ENCODE data around the gene UAP1L1.

Gene UAP1L1

DNA sequence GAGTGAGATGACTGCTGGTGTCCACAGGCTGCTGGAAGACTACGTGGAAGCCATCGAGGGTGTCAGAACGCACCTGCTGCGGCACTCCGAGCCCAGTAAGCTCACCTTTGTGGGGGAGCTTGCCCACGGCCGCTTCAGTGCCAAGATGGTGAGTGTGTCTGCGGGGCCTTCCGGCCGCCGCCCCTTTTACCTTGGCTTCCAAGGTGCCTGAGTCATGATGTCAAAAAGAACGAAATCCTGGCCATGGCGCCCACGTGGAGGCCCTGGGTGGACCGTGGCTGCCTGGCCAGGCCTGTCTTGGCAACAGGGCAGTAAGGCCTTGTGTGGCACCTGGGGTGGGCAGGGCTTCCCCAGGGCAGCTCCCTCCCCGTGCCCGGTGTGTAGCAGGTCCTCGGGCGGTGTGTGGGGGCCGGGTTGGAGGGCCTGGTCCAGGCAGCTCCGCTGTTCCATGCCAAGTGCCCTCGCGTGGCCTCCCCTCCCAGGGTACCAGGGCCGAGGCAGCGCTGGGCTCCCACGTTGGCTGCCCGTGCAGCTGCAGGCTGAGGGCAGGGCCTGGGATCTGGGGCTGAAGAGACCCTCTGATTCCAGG, 29.4 kb downstream of the UAP1L1 start:
- Histone ChIP-seq H3K36me3 (ENCODE audit: insufficient read depth) (no peaks in the 10 kb centered on the region), H4K20me1 (ENCODE audit: insufficient read depth) (no peaks in the 10 kb centered on the region), H3K79me2 (ENCODE audit: insufficient read depth, low read depth) (no peaks in the 10 kb centered on the region), H3K27ac (no peak overlapping the region), H3K4me3 (IDR thresholded peaks at IDR 0.05; ENCODE audit: insufficient read depth, low read depth, low read length) (no peak overlapping the region), H3K4me1 (ENCODE audit: low read depth, poor library complexity, severe bottlenecking) (no peaks in the 10 kb centered on the region), H3K27me3 (ENCODE audit: insufficient read depth, low read depth) (no peaks in the 10 kb centered on the region), H3K9ac (no peak overlapping the region), H3K4me2 (no peak overlapping the region), H2AFZ (ENCODE audit: low read depth) (no peak overlapping the region)
- TF ChIP-seq, protein P1, sequence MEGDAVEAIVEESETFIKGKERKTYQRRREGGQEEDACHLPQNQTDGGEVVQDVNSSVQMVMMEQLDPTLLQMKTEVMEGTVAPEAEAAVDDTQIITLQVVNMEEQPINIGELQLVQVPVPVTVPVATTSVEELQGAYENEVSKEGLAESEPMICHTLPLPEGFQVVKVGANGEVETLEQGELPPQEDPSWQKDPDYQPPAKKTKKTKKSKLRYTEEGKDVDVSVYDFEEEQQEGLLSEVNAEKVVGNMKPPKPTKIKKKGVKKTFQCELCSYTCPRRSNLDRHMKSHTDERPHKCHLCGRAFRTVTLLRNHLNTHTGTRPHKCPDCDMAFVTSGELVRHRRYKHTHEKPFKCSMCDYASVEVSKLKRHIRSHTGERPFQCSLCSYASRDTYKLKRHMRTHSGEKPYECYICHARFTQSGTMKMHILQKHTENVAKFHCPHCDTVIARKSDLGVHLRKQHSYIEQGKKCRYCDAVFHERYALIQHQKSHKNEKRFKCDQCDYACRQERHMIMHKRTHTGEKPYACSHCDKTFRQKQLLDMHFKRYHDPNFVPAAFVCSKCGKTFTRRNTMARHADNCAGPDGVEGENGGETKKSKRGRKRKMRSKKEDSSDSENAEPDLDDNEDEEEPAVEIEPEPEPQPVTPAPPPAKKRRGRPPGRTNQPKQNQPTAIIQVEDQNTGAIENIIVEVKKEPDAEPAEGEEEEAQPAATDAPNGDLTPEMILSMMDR (conservative IDR thresholded peaks at IDR 0.05; ENCODE audit: low read depth, low read length) = no peak

DNA sequence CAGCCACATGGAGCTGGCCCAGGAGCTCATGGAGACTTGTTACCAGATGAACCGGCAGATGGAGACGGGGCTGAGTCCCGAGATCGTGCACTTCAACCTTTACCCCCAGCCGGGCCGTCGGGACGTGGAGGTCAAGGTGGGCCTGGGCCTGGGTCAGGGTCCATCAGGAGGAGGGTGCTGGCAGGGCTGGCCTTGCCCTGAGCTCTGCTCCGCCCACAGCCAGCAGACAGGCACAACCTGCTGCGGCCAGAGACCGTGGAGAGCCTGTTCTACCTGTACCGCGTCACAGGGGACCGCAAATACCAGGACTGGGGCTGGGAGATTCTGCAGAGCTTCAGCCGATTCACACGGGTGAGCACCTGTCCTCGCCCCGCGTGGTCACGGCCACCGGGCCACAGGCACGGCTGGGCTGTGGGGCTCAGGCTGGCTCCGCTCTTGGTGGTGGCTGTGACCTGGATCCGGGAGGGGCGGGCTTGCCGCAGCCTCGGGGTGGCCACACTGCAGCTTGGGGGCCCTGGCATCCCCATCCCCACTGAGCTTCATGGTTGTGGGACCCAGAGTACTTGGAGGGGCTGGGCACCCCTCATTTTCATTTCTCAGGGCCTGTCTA, 30.1 kb downstream of the UAP1L1 start:
- H2AFZ ChIP-seq (ENCODE audit: low read depth) = no peak overlapping the region
- H3K79me2 ChIP-seq (ENCODE audit: insufficient read depth, low read depth) = no peaks in the 10 kb centered on the region
- TF ChIP-seq, protein P1 (conservative IDR thresholded peaks at IDR 0.05; ENCODE audit: low read depth, low read length) = no peak
- no peak overlapping the region for H3K27ac ChIP-seq
- no peaks in the 10 kb centered on the region for H3K36me3 ChIP-seq (ENCODE audit: insufficient read depth)
- no peaks in the 10 kb centered on the region for H3K27me3 ChIP-seq (ENCODE audit: insufficient read depth, low read depth)
- no peak overlapping the region for H3K9ac ChIP-seq
- no peaks in the 10 kb centered on the region for H4K20me1 ChIP-seq (ENCODE audit: insufficient read depth)
- H3K4me3 ChIP-seq (IDR thresholded peaks at IDR 0.05; ENCODE audit: insufficient read depth, low read depth, low read length) = no peak overlapping the region
- no peak overlapping the region for H3K4me2 ChIP-seq
- H3K4me1 ChIP-seq (ENCODE audit: low read depth, poor library complexity, severe bottlenecking) = no peaks in the 10 kb centered on the region

DNA sequence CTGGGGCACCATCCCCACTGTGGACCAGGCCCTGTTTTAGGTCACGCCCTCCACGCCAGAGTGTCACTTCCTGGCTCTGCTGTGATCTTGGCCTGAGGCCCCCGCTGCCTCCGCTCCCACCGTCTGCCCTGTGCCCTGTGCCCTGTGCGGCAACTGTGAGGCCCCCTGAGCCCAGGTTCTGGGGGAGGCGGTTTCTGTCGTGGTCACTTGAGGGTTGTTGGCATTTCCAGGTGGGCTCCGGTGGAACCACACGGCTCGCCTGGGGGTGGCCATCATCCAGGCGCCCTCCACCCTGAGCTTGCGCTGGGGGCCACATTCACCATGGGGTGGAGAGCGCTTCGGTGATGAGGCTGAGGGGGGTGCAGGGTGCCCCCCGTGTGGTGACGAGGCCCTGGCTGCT, 30.7 kb downstream of the UAP1L1 start:
- Histone ChIP-seq H3K27ac (no peak overlapping the region), H3K4me1 (ENCODE audit: low read depth, poor library complexity, severe bottlenecking) (no peaks in the 10 kb centered on the region), H3K4me2 (no peak overlapping the region), H3K9ac (no peak overlapping the region), H4K20me1 (ENCODE audit: insufficient read depth) (no peaks in the 10 kb centered on the region), H3K27me3 (ENCODE audit: insufficient read depth, low read depth) (no peaks in the 10 kb centered on the region), H2AFZ (ENCODE audit: low read depth) (no peak overlapping the region), H3K4me3 (IDR thresholded peaks at IDR 0.05; ENCODE audit: insufficient read depth, low read depth, low read length) (no peak overlapping the region), H3K79me2 (ENCODE audit: insufficient read depth, low read depth) (no peaks in the 10 kb centered on the region), H3K36me3 (ENCODE audit: insufficient read depth) (no peaks in the 10 kb centered on the region)
- TF ChIP-seq, protein P1 (conservative IDR thresholded peaks at IDR 0.05; ENCODE audit: low read depth, low read length) = no peak

DNA sequence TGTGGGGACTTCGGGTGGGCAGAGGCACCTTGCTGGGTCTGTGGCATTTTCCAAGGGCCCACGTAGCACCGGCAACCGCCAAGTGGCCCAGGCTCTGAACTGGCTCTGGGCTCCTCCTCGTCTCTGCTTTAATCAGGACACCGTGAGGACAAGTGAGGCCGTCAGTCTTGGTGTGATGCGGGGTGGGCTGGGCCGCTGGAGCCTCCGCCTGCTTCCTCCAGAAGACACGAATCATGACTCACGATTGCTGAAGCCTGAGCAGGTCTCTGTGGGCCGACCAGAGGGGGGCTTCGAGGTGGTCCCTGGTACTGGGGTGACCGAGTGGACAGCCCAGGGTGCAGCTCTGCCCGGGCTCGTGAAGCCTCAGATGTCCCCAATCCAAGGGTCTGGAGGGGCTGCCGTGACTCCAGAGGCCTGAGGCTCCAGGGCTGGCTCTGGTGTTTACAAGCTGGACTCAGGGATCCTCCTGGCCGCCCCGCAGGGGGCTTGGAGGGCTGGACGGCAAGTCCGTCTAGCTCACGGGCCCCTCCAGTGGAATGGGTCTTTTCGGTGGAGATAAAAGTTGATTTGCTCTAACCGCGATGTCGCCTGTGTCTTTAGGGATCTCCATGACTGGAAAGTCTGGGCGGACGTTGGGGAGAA, 31.4 kb downstream of the UAP1L1 start:
- Histone ChIP-seq H3K27me3 (ENCODE audit: insufficient read depth, low read depth) (no peaks in the 10 kb centered on the region), H3K4me2 (no peak overlapping the region), H4K20me1 (ENCODE audit: insufficient read depth) (no peaks in the 10 kb centered on the region), H3K79me2 (ENCODE audit: insufficient read depth, low read depth) (no peaks in the 10 kb centered on the region), H2AFZ (ENCODE audit: low read depth) (no peak overlapping the region), H3K9ac (no peak overlapping the region), H3K27ac (no peak overlapping the region), H3K4me3 (IDR thresholded peaks at IDR 0.05; ENCODE audit: insufficient read depth, low read depth, low read length) (no peak overlapping the region), H3K36me3 (ENCODE audit: insufficient read depth) (no peaks in the 10 kb centered on the region), H3K4me1 (ENCODE audit: low read depth, poor library complexity, severe bottlenecking) (no peaks in the 10 kb centered on the region)
- TF ChIP-seq, protein P1 (conservative IDR thresholded peaks at IDR 0.05; ENCODE audit: low read depth, low read length) = no peak

Data from KMS-11 (cell line).